LNCAP (cell line): ENCODE data around the gene RHEBL1.

Experiments
- CTCF ChIP-seq: fragments of 450-650 bp; IDR thresholded peaks from 2 replicates; pipeline ENCODE4 v1.5.1; 2017; ENCODE audit warnings: mild to moderate bottlenecking

Gene RHEBL1

GRCh38 chr12:49037111-49037946 lies 32.5 kb downstream of the RHEBL1 start:
- no peak for TF ChIP-seq CTCF

- no peak for TF ChIP-seq CTCF
Observed at GRCh38 chr12:49036029-49036428, 33.8 kb downstream of the RHEBL1 start.

- TF ChIP-seq CTCF: no peak
Observed at GRCh38 chr12:49034286-49034622, 35.5 kb downstream of the RHEBL1 start.

- no peak for TF ChIP-seq CTCF
Observed at GRCh38 chr12:49033611-49034285, 36.0 kb downstream of the RHEBL1 start.

GRCh38 chr12:49032679-49033447 lies 36.9 kb downstream of the RHEBL1 start:
- TF ChIP-seq CTCF: no peak

GRCh38 chr12:49032276-49032675 lies 37.5 kb downstream of the RHEBL1 start:
- TF ChIP-seq CTCF: no peak

GRCh38 chr12:49031573-49032161 lies 38.1 kb downstream of the RHEBL1 start:
- no peak for TF ChIP-seq CTCF
